ENCODE results near the gene DEFB116.

GRCh38 chr20:31322504-31322903 lies 14.1 kb upstream of the DEFB116 start:
- no peak for TF ChIP-seq CTCF (IDR thresholded peaks at IDR 0.05)
- no peak for TF ChIP-seq REST (IDR thresholded peaks at IDR 0.05; ENCODE audit: insufficient read depth in 1 of 2, low read depth in 2 of 2, low read length in 1 of 2)
